Loucy (cell line): ENCODE results near the gene ITPKB.

Experiments
- H2AFZ ChIP-seq: fragments of 200-600 bp; sonication (generic); 2 replicates; pipeline ENCODE4 v1.6.0; 2016; ENCODE audit warnings: antibody characterized with exemption, mild to moderate bottlenecking, low read length, moderate library complexity
- H3F3A ChIP-seq: fragments of 200-600 bp; 2 replicates; pipeline ENCODE4 v1.6.0; 2016; ENCODE audit warnings: antibody characterized with exemption, low read depth, mild to moderate bottlenecking
- H3K27me3 ChIP-seq: fragments of 200-600 bp; sonication (generic); 2 replicates; pipeline ENCODE4 v1.6.1; 2014; ENCODE audit warnings: low read length, mild to moderate bottlenecking; ENCODE audit not compliant: insufficient read depth, poor library complexity, severe bottlenecking
- H3K36me3 ChIP-seq: fragments of 200-600 bp; sonication (generic); 2 replicates; pipeline ENCODE4 v1.6.1; 2016; ENCODE audit warnings: low read length; ENCODE audit not compliant: insufficient read depth
- H3K4me1 ChIP-seq: fragments of 200-600 bp; sonication (generic); 2 replicates; pipeline ENCODE4 v1.5.1; 2014; ENCODE audit warnings: low read length, mild to moderate bottlenecking; ENCODE audit not compliant: insufficient read depth, poor library complexity, severe bottlenecking
- H3K4me2 ChIP-seq: fragments of 200-600 bp; sonication (generic); 2 replicates; pipeline ENCODE4 v1.6.0; 2014; ENCODE audit warnings: antibody characterized with exemption, low read length, low read depth, mild to moderate bottlenecking; ENCODE audit not compliant: poor library complexity, severe bottlenecking
- H3K4me3 ChIP-seq: fragments of 200-600 bp; sonication (generic); 2 replicates; pipeline ENCODE4 v1.5.1; 2014; ENCODE audit warnings: low read length, mild to moderate bottlenecking, mixed read lengths; ENCODE audit not compliant: poor library complexity, severe bottlenecking
- H3K79me2 ChIP-seq: fragments of 200-600 bp; sonication (generic); 2 replicates; pipeline ENCODE4 v1.6.1; 2014; ENCODE audit warnings: low read length; ENCODE audit not compliant: insufficient read depth
- H3K9ac ChIP-seq: fragments of 200-600 bp; sonication (generic); 2 replicates; pipeline ENCODE4 v1.6.0; 2014; ENCODE audit warnings: mild to moderate bottlenecking, low read depth, low read length, moderate library complexity; ENCODE audit not compliant: poor library complexity, severe bottlenecking
- H3K9me2 ChIP-seq: fragments of 200-600 bp; sonication (generic); replicated peaks from 2 replicates; pipeline ENCODE4 v1.6.1; 2016; ENCODE audit warnings: low read depth, low read length, mixed read lengths
- H3K9me3 ChIP-seq: fragments of 200-600 bp; sonication (generic); 2 replicates; pipeline ENCODE4 v1.6.1; 2014; ENCODE audit warnings: mild to moderate bottlenecking, antibody characterized with exemption, low read length, low read depth; ENCODE audit not compliant: insufficient read depth
- H4K20me1 ChIP-seq: fragments of 200-600 bp; sonication (generic); 2 replicates; pipeline ENCODE4 v1.6.0; 2014; ENCODE audit warnings: antibody characterized with exemption, low read length, mild to moderate bottlenecking; ENCODE audit not compliant: insufficient read depth, poor library complexity, severe bottlenecking
- CTCF ChIP-seq: fragments of 200-600 bp; sonication (generic); conservative IDR thresholded peaks from 2 replicates; pipeline ENCODE4 v1.5.1; 2014; ENCODE audit warnings: mild to moderate bottlenecking, antibody characterized with exemption, low read length
- EZH2phosphoT487 ChIP-seq: fragments of 200-600 bp; IDR thresholded peaks from 2 replicates; pipeline ENCODE4 v1.6.1; 2018; ENCODE audit warnings: antibody characterized with exemption, mild to moderate bottlenecking, moderate library complexity, borderline replicate concordance

ITPKB gene

GRCh38 chr1:226602186-226603021 is 136.7 kb downstream of the ITPKB start:
- no peak overlapping the region for H3K4me3 ChIP-seq
- TF ChIP-seq CTCF (no peak), EZH2phosphoT487 (no peak)

GRCh38 chr1:226601456-226601855 is 137.6 kb downstream of the ITPKB start:
- H4K20me1 ChIP-seq, result no peaks in the 10 kb centered on the region
- H3K4me3 ChIP-seq, result no peak overlapping the region
- no peaks in the 10 kb centered on the region for H3K36me3 ChIP-seq
- TF ChIP-seq EZH2phosphoT487 (no peak), CTCF (no peak)
- no peaks in the 10 kb centered on the region for H3K79me2 ChIP-seq
- H3K9me3 ChIP-seq, result no peaks in the 10 kb centered on the region
- H3K9me2 ChIP-seq, result no peaks in the 10 kb centered on the region
- no peak overlapping the region for H2AFZ ChIP-seq
- H3K27me3 ChIP-seq, result no peaks in the 10 kb centered on the region
- H3F3A ChIP-seq, result no peaks in the 10 kb centered on the region
- peaks cover 5% of the 10 kb centered on the region for H3K4me1 ChIP-seq
- H3K4me2 ChIP-seq, result no peak overlapping the region
- H3K9ac ChIP-seq, result no peak overlapping the region

More at GRCh38 chr1:226602186-226603021, 136.7 kb downstream of the ITPKB start:
- Histone ChIP-seq H3K9ac (peak overlapping the region; percentile 4), H2AFZ (no peak overlapping the region), H4K20me1 (no peaks in the 10 kb centered on the region), H3K4me2 (no peak overlapping the region), H3K9me3 (no peaks in the 10 kb centered on the region), H3K9me2 (no peaks in the 10 kb centered on the region), H3K79me2 (no peaks in the 10 kb centered on the region), H3F3A (no peaks in the 10 kb centered on the region), H3K36me3 (no peaks in the 10 kb centered on the region), H3K27me3 (no peaks in the 10 kb centered on the region), H3K4me1 (peaks cover 4% of the 10 kb centered on the region)

GRCh38 chr1:226600254-226600653 is 138.8 kb downstream of the ITPKB start:
- Histone ChIP-seq H4K20me1 (no peaks in the 10 kb centered on the region), H3K4me2 (no peak overlapping the region), H3F3A (no peaks in the 10 kb centered on the region), H3K79me2 (no peaks in the 10 kb centered on the region), H3K9me3 (no peaks in the 10 kb centered on the region), H3K9me2 (no peaks in the 10 kb centered on the region), H3K36me3 (no peaks in the 10 kb centered on the region), H3K4me1 (peaks cover 5% of the 10 kb centered on the region), H3K27me3 (no peaks in the 10 kb centered on the region), H2AFZ (no peak overlapping the region), H3K9ac (no peak overlapping the region), H3K4me3 (no peak overlapping the region)
- no peak for TF ChIP-seq EZH2phosphoT487
- no peak for TF ChIP-seq CTCF
